GM18511 (cell line): ENCODE data around the gene MED31.
"Not testable (repeated sequence)": the region's sequence is repeated elsewhere in the genome, so short reads cannot be mapped to it uniquely, and the experiment has no call there.

Experiments
- ATAC-seq: cut with Tn5 transposase; IDR thresholded peaks from one replicate; pipeline ENCODE4 v1.9.1; 2021; ENCODE audit warnings: mild to moderate bottlenecking, moderate library complexity; ENCODE audit not compliant: unreplicated experiment

Gene MED31

GRCh38 chr17:6677946-6678345 lies 26.5 kb upstream of the MED31 start:
- no peak for ATAC-seq

GRCh38 chr17:6677158-6677831 lies 25.9 kb upstream of the MED31 start:
- ATAC-seq, result no peak

- no peak for ATAC-seq
Measured at GRCh38 chr17:6676802-6677157, 25.4 kb upstream of the MED31 start.

- no peak for ATAC-seq
Measured at GRCh38 chr17:6675201-6675825, 23.9 kb upstream of the MED31 start.

GRCh38 chr17:6674586-6674985 lies 23.2 kb upstream of the MED31 start:
- ATAC-seq, result no peak

- no peak for ATAC-seq
Measured at GRCh38 chr17:6671431-6671830, 20.0 kb upstream of the MED31 start.

GRCh38 chr17:6670999-6671398 lies 19.6 kb upstream of the MED31 start:
- no peak for ATAC-seq

- no peak for ATAC-seq
Measured at GRCh38 chr17:6670571-6670970, 19.2 kb upstream of the MED31 start.

GRCh38 chr17:6669479-6670212 lies 18.2 kb upstream of the MED31 start:
- ATAC-seq, result no peak

- no peak for ATAC-seq
Measured at GRCh38 chr17:6668727-6669425, 17.5 kb upstream of the MED31 start.

- no peak for ATAC-seq
Measured at GRCh38 chr17:6668219-6668618, 16.8 kb upstream of the MED31 start.

GRCh38 chr17:6667516-6667915 lies 16.1 kb upstream of the MED31 start:
- no peak for ATAC-seq

- ATAC-seq, result no peak
Measured at GRCh38 chr17:6666557-6666956, 15.2 kb upstream of the MED31 start.

- no peak for ATAC-seq
Measured at GRCh38 chr17:6666077-6666521, 14.7 kb upstream of the MED31 start.

- ATAC-seq, result not testable (repeated sequence)
Measured at GRCh38 chr17:6663200-6663599, 11.8 kb upstream of the MED31 start.

GRCh38 chr17:6661464-6661848 lies 10.1 kb upstream of the MED31 start:
- no peak for ATAC-seq

GRCh38 chr17:6660805-6661463 lies 9.5 kb upstream of the MED31 start:
- ATAC-seq, result peak; percentile 84

- ATAC-seq, result no peak
Measured at GRCh38 chr17:6660101-6660500, 8.7 kb upstream of the MED31 start.

GRCh38 chr17:6658411-6658810 lies 7.0 kb upstream of the MED31 start:
- ATAC-seq, result not testable (repeated sequence)

GRCh38 chr17:6657633-6658287 lies 6.4 kb upstream of the MED31 start:
- ATAC-seq, result no peak
